Measurements from ENCODE around the gene THSD1.

GRCh38 chr13:52371736-52372247, 34.2 kb downstream of the THSD1 start:
- no peak for TF ChIP-seq TAF1 (conservative IDR thresholded peaks at IDR 0.05)
- no peak for TF ChIP-seq CTCF (IDR thresholded peaks at IDR 0.05; ENCODE audit: low read depth, low read length, missing input control)
- TF ChIP-seq RAD21 (IDR thresholded peaks at IDR 0.05) = no peak
- TF ChIP-seq JUND (IDR thresholded peaks at IDR 0.05) = no peak
- TF ChIP-seq GABPA (IDR thresholded peaks at IDR 0.05 in 1 of 2, conservative IDR thresholded peaks at IDR 0.05 in 1 of 2) = no peak
- TF ChIP-seq REST (IDR thresholded peaks at IDR 0.05) = no peak
- TF ChIP-seq MAX (IDR thresholded peaks at IDR 0.05) = no peak
- TF ChIP-seq ATF3 (IDR thresholded peaks at IDR 0.05) = no peak
- no peak for TF ChIP-seq RXRA (IDR thresholded peaks at IDR 0.05)
- no peak for TF ChIP-seq ZBTB33 (IDR thresholded peaks at IDR 0.05)
- no peak for TF ChIP-seq YY1 (IDR thresholded peaks at IDR 0.05)
- no peak for TF ChIP-seq SP1 (IDR thresholded peaks at IDR 0.05)

Measured in liver (tissue), 3 donors.